Gastroesophageal sphincter (tissue), 4 donors: ENCODE results near the gene RBM27. TPM values are rescaled to one million over a fixed set of nuclear protein-coding genes. Genes with fewer than 3 reads are reported as not detected.
"Not testable (repeated sequence)": the region's sequence is repeated elsewhere in the genome, so short reads cannot be mapped to it uniquely, and the experiment has no call there.

Source experiments
- ATAC-seq: fragments of 150-250 bp; one replicate; pipeline ENCODE4 v1.9.1; 2016; ENCODE audit warnings: mild to moderate bottlenecking, moderate library complexity
- H3K27ac ChIP-seq, 4 donors: fragments of 200-600 bp; sonication (generic) in 3 of 4; 1 replicate in 3 of 4; 2 replicates in 1 of 4; pipeline ENCODE4 v1.5.1; 2016 to 2019
- H3K27me3 ChIP-seq: fragments of 200-600 bp; sonication (generic); one replicate; pipeline ENCODE4 v1.5.1; 2019
- H3K36me3 ChIP-seq, 2 donors: fragments of 200-600 bp; sonication (generic); one replicate each; pipeline ENCODE4 v1.5.1; 2019; ENCODE audit warnings: control low read depth in 1 of 2
- H3K4me1 ChIP-seq, 3 donors: fragments of 200-600 bp; sonication (generic); 1 replicate in 2 of 3; 2 replicates in 1 of 3; pipeline ENCODE4 v1.5.1; 2016 to 2019; ENCODE audit warnings: control low read depth in 2 of 3
- H3K4me3 ChIP-seq, 2 donors: fragments of 200-600 bp; sonication (generic); one replicate each; pipeline ENCODE4 v1.5.1; 2019; ENCODE audit warnings: mild to moderate bottlenecking in 1 of 2, moderate library complexity in 1 of 2
- H3K9me3 ChIP-seq, 3 donors: fragments of 200-600 bp; sonication (generic); one replicate each; pipeline ENCODE4 v1.5.1; 2017 to 2019; ENCODE audit warnings: control low read depth in 2 of 3
- EP300 ChIP-seq: sonication (generic); formaldehyde crosslinking; IDR thresholded peaks from one replicate; pipeline ENCODE4 v1.6.1; 2017; ENCODE audit warnings: antibody characterized with exemption, mild to moderate bottlenecking
- POLR2A ChIP-seq, 2 donors: fragments of 450-650 bp; IDR thresholded peaks; one replicate each; pipeline ENCODE4 v1.6.1; 2017; ENCODE audit warnings: antibody characterized with exemption in 2 of 2, mild to moderate bottlenecking in 2 of 2, moderate library complexity in 1 of 2
- POLR2AphosphoS5 ChIP-seq: sonication (generic); formaldehyde crosslinking; IDR thresholded peaks from one replicate; pipeline ENCODE4 v1.6.1; 2017; ENCODE audit warnings: antibody characterized with exemption
- WGBS, 2 donors: methylation state at CpG; one replicate each; pipeline ENCODE4 v1.1.5; 2018; ENCODE audit warnings: low coverage in 1 of 2; 5-methylcytosine and 5-hydroxymethylcytosine counted together
- total RNA-seq, 4 donors: library from RNA; depleted of rRNA; stranded (reverse); fragments of >200 nt; gene quantifications; one replicate each; pipeline ENCODE4 v1.1.0, GENCODE V29; 2016
- TF ChIP-seq, protein P1 (sequence below), 4 experiments: fragments of 200-600 bp in 2 of 4; fragments of 450-650 bp in 2 of 4; sonication (generic) in 1 of 4; IDR thresholded peaks; one replicate each; pipeline ENCODE4 v1.5.1; 2017 to 2019; ENCODE audit warnings: antibody characterized with exemption in 4 of 4, mild to moderate bottlenecking in 2 of 4, moderate library complexity in 2 of 4

Gene RBM27
- total RNA-seq, 4 donors from 2014 or later: 20.4 to 29.6 (median 21.2) TPM

DNA sequence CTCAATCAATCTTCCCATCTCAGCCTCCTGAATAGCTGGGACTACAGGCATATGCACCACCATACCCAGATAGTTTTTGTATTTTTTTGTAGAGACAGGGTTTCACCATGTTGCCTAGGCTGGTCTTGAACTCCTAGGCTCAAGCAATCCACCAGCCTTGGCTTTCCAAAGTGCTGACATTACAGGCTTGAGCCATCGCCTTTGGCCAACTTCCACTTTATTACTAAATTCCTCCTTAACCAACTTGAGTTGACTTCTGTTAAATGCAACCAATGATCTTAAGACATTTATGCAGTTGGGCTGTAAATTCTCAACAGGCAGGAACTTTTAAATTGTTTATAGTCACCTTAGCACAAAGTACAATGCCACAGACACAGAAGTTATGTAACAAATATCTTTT lies 23.7 kb upstream of the RBM27 start:
- Histone ChIP-seq H3K4me1 (peaks cover 0 to 36% (median 6%) of the 10 kb centered on the region in 3 donors), H3K36me3 (peaks cover 0 to 32% of the 10 kb centered on the region in 2 donors)
- WGBS, 2 donors: 82 to 100% methylated on average over 1 of the region's 1 CpG

DNA sequence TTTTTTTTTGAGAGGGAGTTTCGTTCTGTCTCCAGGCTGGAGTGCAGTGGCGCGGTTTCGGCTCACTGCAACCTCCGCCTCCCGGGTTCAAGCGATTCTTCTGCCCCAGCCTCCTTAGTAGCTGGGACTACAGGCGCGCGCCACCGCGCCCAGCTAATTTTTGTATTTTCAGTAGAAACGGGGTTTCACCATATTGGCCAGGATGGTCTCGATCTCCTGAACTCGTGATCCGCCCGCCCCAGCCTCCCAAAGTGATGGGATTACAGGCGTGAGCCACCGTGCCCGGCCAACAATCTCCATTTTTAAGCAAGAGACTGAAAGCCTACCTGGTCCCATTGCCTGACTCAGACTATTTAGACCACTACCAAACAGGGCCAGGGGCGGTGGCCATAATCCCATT lies 20.0 kb upstream of the RBM27 start:
- H3K9me3 ChIP-seq, H3K36me3 ChIP-seq, H3K27me3 ChIP-seq, ATAC-seq: not testable (repeated sequence)
- peaks cover 0 to 36% (median 6%) of the 10 kb centered on the region in 3 donors for H3K4me1 ChIP-seq
- peak overlapping the region; percentile 68 to 90 for H3K4me3 ChIP-seq
- no CpG with 5 or more reads among the region's 21 CpGs for WGBS, 2 donors
- peak overlapping the region in 2 of 4 donors; percentile 84 to 86 for H3K27ac ChIP-seq

More for the DNA sequence above, 23.7 kb upstream of the RBM27 start:
- Histone ChIP-seq H3K4me3 (no peak overlapping the region), H3K27ac (no peak overlapping the region), H3K9me3 (no peaks in the 10 kb centered on the region), H3K27me3 (no peaks in the 10 kb centered on the region)
- no peak for ATAC-seq
- no peak for TF ChIP-seq EP300
- TF ChIP-seq, protein P1, sequence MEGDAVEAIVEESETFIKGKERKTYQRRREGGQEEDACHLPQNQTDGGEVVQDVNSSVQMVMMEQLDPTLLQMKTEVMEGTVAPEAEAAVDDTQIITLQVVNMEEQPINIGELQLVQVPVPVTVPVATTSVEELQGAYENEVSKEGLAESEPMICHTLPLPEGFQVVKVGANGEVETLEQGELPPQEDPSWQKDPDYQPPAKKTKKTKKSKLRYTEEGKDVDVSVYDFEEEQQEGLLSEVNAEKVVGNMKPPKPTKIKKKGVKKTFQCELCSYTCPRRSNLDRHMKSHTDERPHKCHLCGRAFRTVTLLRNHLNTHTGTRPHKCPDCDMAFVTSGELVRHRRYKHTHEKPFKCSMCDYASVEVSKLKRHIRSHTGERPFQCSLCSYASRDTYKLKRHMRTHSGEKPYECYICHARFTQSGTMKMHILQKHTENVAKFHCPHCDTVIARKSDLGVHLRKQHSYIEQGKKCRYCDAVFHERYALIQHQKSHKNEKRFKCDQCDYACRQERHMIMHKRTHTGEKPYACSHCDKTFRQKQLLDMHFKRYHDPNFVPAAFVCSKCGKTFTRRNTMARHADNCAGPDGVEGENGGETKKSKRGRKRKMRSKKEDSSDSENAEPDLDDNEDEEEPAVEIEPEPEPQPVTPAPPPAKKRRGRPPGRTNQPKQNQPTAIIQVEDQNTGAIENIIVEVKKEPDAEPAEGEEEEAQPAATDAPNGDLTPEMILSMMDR (IDR thresholded peaks at IDR 0.05): no peak

DNA sequence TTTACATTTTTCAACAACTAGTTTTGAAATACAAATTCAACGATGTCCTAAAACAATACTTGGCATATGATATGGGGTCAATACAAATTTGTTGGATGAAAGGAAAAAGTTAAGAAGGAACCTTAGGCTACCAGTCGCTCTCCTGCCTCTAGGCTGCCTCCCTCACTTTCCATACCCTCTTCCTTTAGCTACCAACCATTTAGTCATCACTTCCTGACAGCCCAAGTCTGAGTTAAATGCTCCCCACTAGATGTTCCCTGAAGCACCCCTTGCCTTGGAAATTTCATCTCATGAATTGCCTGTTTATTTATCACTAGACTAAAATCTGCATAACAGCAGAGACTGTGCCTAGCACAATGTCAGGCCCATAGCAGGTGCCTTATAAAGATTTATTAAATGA lies 18.2 kb upstream of the RBM27 start:
- Histone ChIP-seq H3K27me3 (no peaks in the 10 kb centered on the region), H3K4me1 (peaks cover 0 to 25% (median 6%) of the 10 kb centered on the region in 3 donors), H3K9me3 (no peaks in the 10 kb centered on the region), H3K36me3 (no peaks in the 10 kb centered on the region), H3K4me3 (no peak overlapping the region), H3K27ac (no peak overlapping the region)
- ATAC-seq: no peak
- WGBS, 2 donors: 80 to 86% methylated on average over 2 of the region's 2 CpGs
- TF ChIP-seq, protein P1 (IDR thresholded peaks at IDR 0.05): no peak
- TF ChIP-seq POLR2AphosphoS5: no peak
- TF ChIP-seq EP300: no peak
- no peak for TF ChIP-seq POLR2A (IDR thresholded peaks at IDR 0.05)

DNA sequence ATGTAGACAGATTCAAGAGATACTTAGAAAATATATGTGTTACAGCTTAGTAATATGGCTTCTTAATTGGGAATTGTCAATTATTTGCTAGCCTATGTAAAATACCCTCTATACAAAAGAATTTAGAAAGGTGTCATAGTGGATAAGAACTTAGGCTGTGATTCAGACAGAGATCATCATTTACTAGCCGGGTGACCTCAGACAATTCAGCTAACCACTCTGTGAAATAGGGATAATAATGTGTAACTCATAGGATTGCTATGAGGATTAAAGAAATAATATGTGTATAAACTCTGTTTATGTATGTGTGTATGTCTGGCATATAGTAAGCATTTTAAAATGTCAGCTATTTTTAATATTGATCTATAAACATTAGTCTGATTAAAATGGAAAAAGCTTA lies 15.0 kb upstream of the RBM27 start:
- TF ChIP-seq POLR2A (IDR thresholded peaks at IDR 0.05): no peak
- TF ChIP-seq EP300: no peak
- TF ChIP-seq, protein P1 (IDR thresholded peaks at IDR 0.05): no peak
- no peak for TF ChIP-seq POLR2AphosphoS5
- ATAC-seq: no peak
- H3K4me1 ChIP-seq: peaks cover 0 to 2% (median 0%) of the 10 kb centered on the region in 3 donors
- H3K4me3 ChIP-seq: no peak overlapping the region
- H3K27me3 ChIP-seq: peaks cover 15% of the 10 kb centered on the region
- no peaks in the 10 kb centered on the region for H3K36me3 ChIP-seq
- H3K9me3 ChIP-seq: no peaks in the 10 kb centered on the region
- H3K27ac ChIP-seq: no peak overlapping the region
- 36 to 67% methylated on average over 1 of the region's 1 CpG for WGBS, 2 donors

DNA sequence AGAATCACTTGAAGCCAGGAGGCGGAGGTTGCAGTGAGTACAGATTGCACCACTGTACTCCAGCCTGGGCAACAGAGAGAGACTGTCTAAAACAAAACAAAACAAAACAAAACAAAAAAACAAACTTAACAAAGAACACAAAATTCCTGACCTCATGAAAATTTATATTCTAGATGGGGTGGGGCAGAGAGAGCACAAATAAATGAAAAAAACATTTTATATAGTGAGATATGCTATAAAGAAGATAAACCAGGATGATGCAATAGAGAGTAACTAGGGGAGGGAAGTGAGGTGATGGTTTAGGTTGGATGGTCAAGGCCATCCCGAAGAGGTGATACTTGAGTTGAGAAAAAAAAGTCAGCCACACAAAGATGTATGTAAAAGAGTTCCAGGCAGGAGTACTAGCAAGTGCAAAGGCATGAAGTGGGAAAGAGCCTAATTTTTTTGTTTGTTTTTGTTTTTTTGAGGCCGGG lies 10.8 kb upstream of the RBM27 start:
- H3K27me3 ChIP-seq: peaks cover 18% of the 10 kb centered on the region
- H3K27ac ChIP-seq: no peak overlapping the region
- no peak overlapping the region for H3K4me3 ChIP-seq
- no peaks in the 10 kb centered on the region for H3K36me3 ChIP-seq
- ATAC-seq: no peak
- TF ChIP-seq, protein P1 (IDR thresholded peaks at IDR 0.05): no peak
- TF ChIP-seq POLR2A (IDR thresholded peaks at IDR 0.05) (no peak), POLR2AphosphoS5 (no peak), EP300 (no peak)
- no peaks in the 10 kb centered on the region for H3K4me1 ChIP-seq
- no peaks in the 10 kb centered on the region for H3K9me3 ChIP-seq
- 80 to 83% methylated on average over 2 to 3 of the region's 3 CpGs for WGBS, 2 donors
